ENCODE data around the gene ROPN1.
"Not testable (repeated sequence)": the region's sequence is repeated elsewhere in the genome, so short reads cannot be mapped to it uniquely, and the experiment has no call there.

The ROPN1 gene

GRCh38 chr3:123991730-123992588 lies at the start of gene ROPN1:
TSS of gene ROPN1 (minus strand) at chr3:123992124. CDS start at chr3:123980481, 11,643 bp downstream.
- DNase-seq: not testable (repeated sequence)

GRCh38 chr3:124041553-124041952 lies 49.6 kb upstream of the ROPN1 start:
- DNase-seq: no peak

- DNase-seq: no peak
Measured at GRCh38 chr3:124037326-124037725, 45.4 kb upstream of the ROPN1 start.

GRCh38 chr3:124036214-124036613 lies 44.3 kb upstream of the ROPN1 start:
- DNase-seq: not testable (repeated sequence)

GRCh38 chr3:124035463-124036121 lies 43.7 kb upstream of the ROPN1 start:
- no peak for DNase-seq

- DNase-seq: no peak
Measured at GRCh38 chr3:124034844-124035152, 42.9 kb upstream of the ROPN1 start.

- peak; percentile 45 for DNase-seq
Measured at GRCh38 chr3:124034016-124034843, 42.3 kb upstream of the ROPN1 start.

GRCh38 chr3:124033360-124034015 lies 41.6 kb upstream of the ROPN1 start, which contains the start of gene KALRN:
TSS of gene KALRN (plus strand) at chr3:124033369.
- DNase-seq: no peak

GRCh38 chr3:124032881-124033359 lies 41.0 kb upstream of the ROPN1 start:
- DNase-seq: peak; percentile 84

GRCh38 chr3:124032311-124032880 lies 40.5 kb upstream of the ROPN1 start:
- peak; percentile 80 for DNase-seq

- no peak for DNase-seq
Measured at GRCh38 chr3:124026516-124026915, 34.6 kb upstream of the ROPN1 start.

- DNase-seq: not testable (repeated sequence)
Measured at GRCh38 chr3:124023531-124023930, 31.6 kb upstream of the ROPN1 start.

GRCh38 chr3:124019291-124019690 lies 27.4 kb upstream of the ROPN1 start:
- no peak for DNase-seq

GRCh38 chr3:124017502-124017901 lies 25.6 kb upstream of the ROPN1 start:
- DNase-seq: not testable (repeated sequence)

- DNase-seq: peak; percentile 33
Measured at GRCh38 chr3:124016483-124016882, 24.6 kb upstream of the ROPN1 start.

- DNase-seq: no peak
Measured at GRCh38 chr3:124014366-124014942, 22.5 kb upstream of the ROPN1 start.

GRCh38 chr3:124008321-124008720 lies 16.4 kb upstream of the ROPN1 start:
- DNase-seq: not testable (repeated sequence)

- no peak for DNase-seq
Measured at GRCh38 chr3:124007186-124007585, 15.3 kb upstream of the ROPN1 start.

- DNase-seq: not testable (repeated sequence)
Measured at GRCh38 chr3:124002405-124003079, 10.6 kb upstream of the ROPN1 start.

GRCh38 chr3:124001366-124001765 lies 9.4 kb upstream of the ROPN1 start:
- not testable (repeated sequence) for DNase-seq

GRCh38 chr3:123997543-123997942 lies 5.6 kb upstream of the ROPN1 start:
- DNase-seq: no peak

Measured in NCI-H345 (cell line).